Adrenal gland (tissue), 12 donors: ENCODE measurements around the gene SCN2B. TPM values are rescaled to one million over a fixed set of nuclear protein-coding genes. Genes with fewer than 3 reads are reported as not detected.

ENCODE experiments used
- DNase-seq, 7 donors: peaks; one replicate each; pipeline ENCODE4 v3.0.0-alpha.2; 2019 to 2020
- H3K27ac ChIP-seq, 5 donors: fragments of 200-600 bp; sonication (generic) in 4 of 5; 1 replicate in 3 of 5; 2 replicates in 2 of 5; pipeline versions ENCODE4 v1.5.1 to v1.8.0; 2016 to 2020; ENCODE audit warnings: mild to moderate bottlenecking in 1 of 5
- H3K27me3 ChIP-seq: fragments of 200-600 bp; 2 replicates; pipeline ENCODE4 v1.8.0; 2021
- H3K36me3 ChIP-seq, 2 donors: fragments of 200-600 bp; replicated peaks in 1 of 2; 1 replicate in 1 of 2; 2 replicates in 1 of 2; pipeline versions ENCODE4 v1.5.1 to v1.8.0; 2018 to 2022
- H3K4me1 ChIP-seq, 2 donors: fragments of 200-600 bp; replicated peaks in 1 of 2; 1 replicate in 1 of 2; 2 replicates in 1 of 2; pipeline versions ENCODE4 v1.5.1 to v1.8.0; 2018 to 2021
- H3K4me3 ChIP-seq, 4 donors: fragments of 200-600 bp; sonication (generic) in 3 of 4; one replicate each; pipeline ENCODE4 v1.5.1; 2016 to 2018
- H3K9me3 ChIP-seq, 3 donors: fragments of 200-600 bp; sonication (generic) in 1 of 3; replicated peaks in 1 of 3; 1 replicate in 2 of 3; 2 replicates in 1 of 3; pipeline versions ENCODE4 v1.5.1 to v1.8.0; 2016 to 2021
- CTCF ChIP-seq, 6 experiments: fragments of 450-650 bp in 4 of 6; fragments of 200-600 bp in 2 of 6; sonication (generic) in 1 of 6; IDR thresholded peaks; 1 replicate in 5 of 6; 2 replicates in 1 of 6; pipeline versions ENCODE4 v1.5.1 to v1.8.0; 2016 to 2021; ENCODE audit warnings: antibody characterized with exemption in 6 of 6, mild to moderate bottlenecking in 2 of 6, moderate library complexity in 1 of 6
- POLR2A ChIP-seq, 2 donors: fragments of 450-650 bp; IDR thresholded peaks; one replicate each; pipeline ENCODE4 v1.6.1; 2017; ENCODE audit warnings: antibody characterized with exemption in 2 of 2, mild to moderate bottlenecking in 2 of 2, moderate library complexity in 1 of 2
- WGBS, 4 donors: extraction: QIAGEN DNeasy Blood & Tissue Kit in 2 of 4; methylation state at CpG; one replicate each; pipeline versions ENCODE4 v1.1.5 to v1.1.7; 2013 to 2017; 5-methylcytosine and 5-hydroxymethylcytosine counted together
- intact Hi-C, 2 donors: fragments of 100-400 bp; cut with DNase I; formaldehyde crosslinking; loops; one replicate each; pipeline versions ENCODE4 v1.14.1 to v1.15.0; 2022 to 2023
- polyA plus RNA-seq, 3 donors: library from polyadenylated mRNA; stranded (reverse); fragments of 200-250 nt in 2 of 3; fragments of 350-450 nt in 1 of 3; fragmentation: Illumina TruSeq in 1 of 3; extraction: RNeasy Lipid Tissue Mini Kit (QIAGEN cat#74804) in 1 of 3; gene quantifications; one replicate each; pipeline ENCODE4 v1.2.3, GENCODE V29; 2013 to 2014
- total RNA-seq, 9 donors: library from RNA; depleted of rRNA in 4 of 9; stranded (reverse); fragments of >200 nt in 4 of 9; fragments of 120-200 nt in 1 of 9; fragmentation: NEBNext Ultra II Directional in 1 of 9; extraction: Animal tissue kit (Norgen Biotek cat#: 25700) in 1 of 9; gene quantifications; one replicate each; pipeline versions ENCODE4 v1.1.0 to v1.2.4, GENCODE V29; 2013 to 2023
- donor health status: healthy with polysubstance abuse.
- donor health status: Bipolar disorder and iron deficiency.
- donor health status: DM: yes; HTN: yes; CAD: no.
- donor health status: DM: no; HTN: no; CAD: no.
- donor health status: DM: no; HTN: no; CAD: no.
- donor health status: DM: yes; HTN: yes; CAD: no.

The SCN2B gene
- total and polyA plus RNA-seq, 12 donors: 0.09 to 0.96 (median 0.38) TPM

GRCh38 chr11:118128310-118128709 lies 48.1 kb downstream of the SCN2B start:
- no peak for DNase-seq
- TF ChIP-seq POLR2A (IDR thresholded peaks at IDR 0.05): no peak
- no peaks in the 10 kb centered on the region for H3K9me3 ChIP-seq

GRCh38 chr11:118126082-118126838 lies 50.2 kb downstream of the SCN2B start:
- WGBS, 4 donors: 78 to 89% (median 85%) methylated on average over 7 of the region's 7 CpGs
- DNase-seq: no peak
- Histone ChIP-seq H3K4me1 (peaks cover 0 to 10% of the 10 kb centered on the region in 2 donors), H3K27ac (no peak overlapping the region), H3K27me3 (no peaks in the 10 kb centered on the region), H3K9me3 (no peaks in the 10 kb centered on the region), H3K36me3 (no peaks in the 10 kb centered on the region), H3K4me3 (no peak overlapping the region)
- intact Hi-C loops: no loop called here
- TF ChIP-seq POLR2A (IDR thresholded peaks at IDR 0.05) (no peak), CTCF (IDR thresholded peaks at IDR 0.05) (no peak)

More at GRCh38 chr11:118128310-118128709, 48.1 kb downstream of the SCN2B start:
- no peak overlapping the region for H3K4me3 ChIP-seq
- WGBS, 4 donors: 19 to 45% (median 38%) methylated on average over 4 of the region's 4 CpGs
- peaks cover 0 to 10% of the 10 kb centered on the region in 2 donors for H3K4me1 ChIP-seq
- no peak overlapping the region for H3K27ac ChIP-seq
- no peaks in the 10 kb centered on the region for H3K36me3 ChIP-seq
- H3K27me3 ChIP-seq: no peaks in the 10 kb centered on the region
- intact Hi-C loops: no loop called here

- no peak for TF ChIP-seq POLR2A (IDR thresholded peaks at IDR 0.05)
- no peak for TF ChIP-seq CTCF (IDR thresholded peaks at IDR 0.05)
- WGBS, 4 donors: 77 to 83% (median 81%) methylated on average over 8 of the region's 8 CpGs
- DNase-seq: no peak
- no peak overlapping the region for H3K4me3 ChIP-seq
- no peaks in the 10 kb centered on the region for H3K9me3 ChIP-seq
- intact Hi-C loops: no loop called here
- no peak overlapping the region for H3K27ac ChIP-seq
- no peaks in the 10 kb centered on the region for H3K27me3 ChIP-seq
- H3K4me1 ChIP-seq: peaks cover 0 to 10% of the 10 kb centered on the region in 2 donors
- no peaks in the 10 kb centered on the region for H3K36me3 ChIP-seq
Measured at GRCh38 chr11:118124929-118125535, 51.4 kb downstream of the SCN2B start.

- TF ChIP-seq POLR2A (IDR thresholded peaks at IDR 0.05) (no peak), CTCF (IDR thresholded peaks at IDR 0.05) (no peak)
- DNase-seq: no peak
- intact Hi-C loops: no loop called here
Measured at GRCh38 chr11:118120793-118121192, 55.6 kb downstream of the SCN2B start.

More at GRCh38 chr11:118120793-118121192, 55.6 kb downstream of the SCN2B start:
- WGBS, 4 donors: 89 to 97% (median 91%) methylated on average over 1 of the region's 1 CpG
- H3K9me3 ChIP-seq: no peaks in the 10 kb centered on the region
- no peak overlapping the region for H3K4me3 ChIP-seq
- H3K36me3 ChIP-seq: no peaks in the 10 kb centered on the region
- no peaks in the 10 kb centered on the region for H3K27me3 ChIP-seq
- no peak overlapping the region for H3K27ac ChIP-seq
- H3K4me1 ChIP-seq: no peaks in the 10 kb centered on the region
